HUES6 (cell line): ENCODE measurements around the gene HIVEP3.
"Not testable (repeated sequence)": the region's sequence is repeated elsewhere in the genome, so short reads cannot be mapped to it uniquely, and the experiment has no call there.

ENCODE experiments used
- H3K27ac ChIP-seq: 2 replicates; pipeline ENCODE4 v1.7.0; 2013; ENCODE audit warnings: low read depth, mild to moderate bottlenecking, low read length, inconsistent platforms
- H3K27me3 ChIP-seq: 2 replicates; pipeline ENCODE4 v1.6.1; 2013; ENCODE audit warnings: low read length; ENCODE audit not compliant: control insufficient read depth, insufficient read depth
- H3K36me3 ChIP-seq: 2 replicates; pipeline ENCODE4 v1.6.1; 2013; ENCODE audit warnings: low read length; ENCODE audit not compliant: control insufficient read depth, insufficient read depth
- H3K4me1 ChIP-seq: 2 replicates; pipeline ENCODE4 v1.6.1; 2013; ENCODE audit warnings: low read length; ENCODE audit not compliant: control insufficient read depth, insufficient read depth
- H3K4me3 ChIP-seq: 2 replicates; pipeline ENCODE4 v1.5.1; 2013; ENCODE audit warnings: low read depth, low read length
- H3K9ac ChIP-seq: one replicate; pipeline ENCODE4 v1.6.1; 2013; ENCODE audit warnings: mild to moderate bottlenecking, low read length
- H3K9me3 ChIP-seq: 2 replicates; pipeline ENCODE4 v1.6.1; 2013; ENCODE audit warnings: low read depth, low read length; ENCODE audit not compliant: control insufficient read depth, insufficient read depth

Gene HIVEP3

DNA sequence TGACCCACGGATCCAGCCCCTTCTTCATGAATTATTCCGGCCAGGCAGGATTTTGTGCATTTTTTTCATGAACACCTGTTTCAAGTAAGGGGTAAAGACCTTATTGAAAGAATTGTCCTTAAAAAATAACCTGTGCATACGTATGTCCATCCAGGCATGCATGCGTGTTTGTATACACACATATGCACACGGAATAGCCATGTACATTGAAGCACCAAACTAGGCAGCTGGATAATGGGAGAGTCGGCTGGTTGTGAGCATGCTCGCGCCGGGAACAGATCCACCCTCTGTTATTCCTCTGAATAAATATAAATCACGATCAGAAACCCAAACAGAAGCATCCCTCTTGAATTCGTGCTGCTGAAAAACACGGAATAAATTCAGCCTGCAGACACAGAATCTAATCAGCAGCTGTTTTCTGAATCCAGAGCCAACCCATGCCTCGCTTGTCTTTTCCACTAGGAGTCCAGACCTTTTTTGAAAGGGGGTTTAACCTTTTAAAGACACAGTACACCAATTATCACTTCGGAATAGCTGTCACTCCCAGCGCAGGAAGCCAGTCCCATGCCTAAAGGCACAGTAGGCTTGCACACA lies at the start of gene HIVEP3:
Gene HIVEP3 (minus strand): TSS at position 473 of the 594 bp plus-strand sequence.
- peak within 1 kb of the TSS; percentile 0 for H3K9ac ChIP-seq
- H3K36me3 ChIP-seq: no peaks in the 10 kb centered on the region
- H3K27ac ChIP-seq: no peak within 1 kb of the TSS
- peak within 1 kb of the TSS; percentile 61 for H3K4me3 ChIP-seq
- peaks cover 49% of the 10 kb centered on the region for H3K27me3 ChIP-seq
- peaks cover 25% of the 10 kb centered on the region for H3K4me1 ChIP-seq
- no peaks in the 10 kb centered on the region for H3K9me3 ChIP-seq

DNA sequence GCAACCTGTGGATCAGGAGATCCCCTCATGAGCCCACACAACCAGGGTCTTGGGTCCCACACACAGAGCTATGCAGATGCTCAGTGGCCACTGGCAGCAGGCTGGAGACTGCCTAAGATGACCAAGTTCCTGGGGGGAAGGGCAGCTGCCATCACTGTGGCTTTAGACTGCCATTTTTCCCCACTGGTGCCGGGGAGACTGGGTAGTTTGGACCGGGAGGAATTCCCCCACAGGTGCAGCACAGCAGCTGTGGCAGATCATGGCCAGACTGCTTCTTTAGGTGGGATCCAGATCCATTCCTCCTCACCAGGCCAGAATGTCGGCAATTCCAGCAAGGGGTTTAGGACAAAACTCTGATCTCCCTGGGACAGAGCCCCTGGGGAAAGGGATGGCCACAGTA lies 45.7 kb upstream of the HIVEP3 start:
- H3K36me3 ChIP-seq: no peaks in the 10 kb centered on the region
- H3K9me3 ChIP-seq: no peaks in the 10 kb centered on the region
- H3K4me1 ChIP-seq: no peaks in the 10 kb centered on the region
- no peak overlapping the region for H3K9ac ChIP-seq
- no peaks in the 10 kb centered on the region for H3K27me3 ChIP-seq
- H3K4me3 ChIP-seq: no peak overlapping the region
- no peak overlapping the region for H3K27ac ChIP-seq

DNA sequence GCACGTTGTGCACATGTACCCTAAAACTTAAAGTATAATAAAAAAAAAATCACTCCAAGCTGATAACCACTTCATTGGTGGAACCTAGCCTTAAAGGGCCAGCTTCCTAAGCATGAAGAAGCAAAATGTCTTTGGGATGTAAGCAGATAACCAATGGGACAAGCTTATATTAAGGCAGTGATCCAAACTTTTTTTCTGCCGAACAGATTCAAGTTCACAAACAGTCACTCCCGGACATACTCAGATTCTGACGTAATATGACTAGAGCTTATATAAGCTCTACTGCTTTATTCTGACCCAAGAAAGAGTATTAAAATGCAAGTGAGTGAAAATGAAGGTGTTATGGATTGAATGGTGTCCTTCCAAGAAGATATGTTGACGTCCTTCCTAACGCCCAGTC lies 44.9 kb upstream of the HIVEP3 start:
- Histone ChIP-seq H3K36me3 (no peaks in the 10 kb centered on the region), H3K4me1 (no peaks in the 10 kb centered on the region), H3K27me3 (no peaks in the 10 kb centered on the region), H3K9ac (no peak overlapping the region), H3K27ac (no peak overlapping the region), H3K9me3 (no peaks in the 10 kb centered on the region), H3K4me3 (no peak overlapping the region)

DNA sequence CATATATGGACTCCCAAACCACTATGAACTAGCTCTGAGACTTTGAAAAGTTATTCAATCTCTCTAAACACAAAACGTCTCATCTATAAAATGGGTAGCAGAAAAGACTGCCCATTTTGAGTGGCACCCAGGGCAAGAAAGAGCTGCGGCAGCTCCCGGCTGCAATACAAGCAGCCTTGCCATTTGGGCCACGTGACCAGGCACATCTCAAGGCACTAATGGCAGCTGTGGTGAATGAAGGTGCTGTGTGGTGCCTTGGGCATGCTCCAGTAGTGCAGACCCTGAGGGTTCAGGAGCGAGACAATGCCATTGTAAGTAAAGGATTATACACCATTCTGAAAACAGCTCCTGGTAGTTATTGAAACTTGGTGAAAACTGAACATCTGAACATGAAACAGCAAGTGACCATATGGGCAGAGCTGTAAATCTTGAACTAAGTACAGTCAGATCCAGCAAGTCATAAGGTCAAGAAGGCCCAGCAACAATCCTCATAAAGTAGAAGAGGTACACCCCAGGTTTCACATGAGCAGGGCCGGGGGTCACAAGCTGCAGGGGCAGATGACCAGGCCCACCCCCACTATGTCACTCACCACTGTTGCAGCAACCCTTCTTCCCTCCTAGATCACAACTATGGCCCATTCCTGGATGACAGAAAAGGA lies 39.4 kb upstream of the HIVEP3 start:
- no peaks in the 10 kb centered on the region for H3K36me3 ChIP-seq
- no peak overlapping the region for H3K9ac ChIP-seq
- H3K27ac ChIP-seq: no peak overlapping the region
- no peaks in the 10 kb centered on the region for H3K9me3 ChIP-seq
- no peaks in the 10 kb centered on the region for H3K27me3 ChIP-seq
- H3K4me1 ChIP-seq: peaks cover 17% of the 10 kb centered on the region
- H3K4me3 ChIP-seq: no peak overlapping the region

DNA sequence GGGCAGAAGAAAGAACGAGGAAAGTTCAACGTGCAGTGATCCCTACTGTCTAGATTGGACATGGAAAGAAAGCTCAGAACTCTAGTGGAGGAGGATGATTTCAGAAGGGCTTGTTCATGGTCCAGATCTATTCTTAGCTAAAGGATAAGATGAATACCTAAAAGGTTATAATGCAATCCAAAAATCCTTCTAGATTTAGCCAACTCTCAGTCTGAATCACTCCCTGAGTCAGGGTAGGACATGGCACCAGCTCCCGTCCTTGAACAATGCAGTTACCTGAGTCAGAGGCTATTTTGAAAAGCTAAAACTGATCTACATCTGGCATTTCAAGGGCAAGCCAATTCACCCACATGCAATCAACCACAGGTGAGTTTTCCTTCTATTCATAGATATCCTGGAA lies 38.8 kb upstream of the HIVEP3 start:
- H3K4me3 ChIP-seq: no peak overlapping the region
- H3K36me3 ChIP-seq: no peaks in the 10 kb centered on the region
- no peaks in the 10 kb centered on the region for H3K27me3 ChIP-seq
- H3K9me3 ChIP-seq: no peaks in the 10 kb centered on the region
- H3K4me1 ChIP-seq: peaks cover 17% of the 10 kb centered on the region
- no peak overlapping the region for H3K27ac ChIP-seq
- no peak overlapping the region for H3K9ac ChIP-seq

DNA sequence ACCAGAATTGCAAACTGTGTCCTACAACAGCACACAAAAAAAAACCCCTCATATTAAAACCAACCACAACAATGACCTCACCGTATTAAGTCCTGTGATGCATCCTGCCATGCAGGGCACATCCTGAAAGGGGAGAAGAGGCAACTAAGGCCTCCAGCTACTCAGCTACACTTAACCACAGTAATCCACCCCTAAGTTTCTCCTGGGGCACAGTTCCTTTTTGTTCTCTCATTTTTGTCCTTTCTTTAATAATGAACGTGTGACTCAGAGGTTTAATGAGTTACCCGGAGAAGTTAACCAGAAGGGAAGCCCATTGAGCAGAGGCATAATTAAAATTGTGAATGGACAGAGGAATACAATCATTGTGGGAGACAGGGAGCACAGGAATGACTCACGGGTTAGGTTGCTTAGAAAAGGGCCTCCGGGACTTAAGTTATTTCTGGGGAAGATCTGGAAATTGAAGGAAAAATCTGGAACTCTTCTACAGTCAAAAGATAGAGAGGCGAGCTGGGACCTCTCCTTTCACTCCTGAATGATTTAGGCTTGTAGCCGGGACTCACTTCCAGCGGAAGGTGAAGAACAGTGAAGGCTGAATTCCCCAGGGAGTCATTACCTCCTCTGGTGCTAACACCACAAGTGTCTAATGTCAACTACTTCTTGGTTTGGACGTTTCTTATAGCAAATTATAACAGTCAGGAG lies 36.9 kb upstream of the HIVEP3 start:
- no peaks in the 10 kb centered on the region for H3K27me3 ChIP-seq
- H3K4me3 ChIP-seq: no peak overlapping the region
- H3K27ac ChIP-seq: no peak overlapping the region
- peaks cover 3% of the 10 kb centered on the region; the same call in 1 of the 2 replicates for H3K9me3 ChIP-seq
- H3K36me3 ChIP-seq: no peaks in the 10 kb centered on the region
- H3K9ac ChIP-seq: no peak overlapping the region
- H3K4me1 ChIP-seq: peaks cover 17% of the 10 kb centered on the region

DNA sequence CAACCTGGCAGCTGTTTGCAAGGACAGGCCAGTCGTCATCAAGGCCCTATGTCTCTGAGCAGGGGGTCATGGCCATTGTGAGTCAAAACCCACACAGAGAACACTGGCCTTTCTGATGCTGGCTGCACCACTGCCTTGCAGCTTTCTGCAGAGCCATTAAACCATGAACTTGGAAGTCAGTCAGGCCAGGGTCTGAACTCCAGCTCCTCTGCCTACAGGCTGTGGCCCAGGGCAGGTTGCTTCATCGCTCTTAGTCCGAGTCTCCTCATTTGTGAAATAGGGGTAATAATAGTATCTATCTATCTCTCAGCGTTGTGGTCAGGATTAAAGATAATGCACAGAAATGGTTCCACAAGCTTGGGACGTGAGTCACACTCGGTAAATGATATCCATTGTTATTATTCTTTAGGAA lies 35.8 kb upstream of the HIVEP3 start:
- Histone ChIP-seq H3K36me3 (no peaks in the 10 kb centered on the region), H3K9me3 (peaks cover 11% of the 10 kb centered on the region; the same call in 1 of the 2 replicates), H3K4me3 (no peak overlapping the region), H3K9ac (no peak overlapping the region), H3K27ac (no peak overlapping the region), H3K4me1 (peaks cover 17% of the 10 kb centered on the region), H3K27me3 (no peaks in the 10 kb centered on the region)

DNA sequence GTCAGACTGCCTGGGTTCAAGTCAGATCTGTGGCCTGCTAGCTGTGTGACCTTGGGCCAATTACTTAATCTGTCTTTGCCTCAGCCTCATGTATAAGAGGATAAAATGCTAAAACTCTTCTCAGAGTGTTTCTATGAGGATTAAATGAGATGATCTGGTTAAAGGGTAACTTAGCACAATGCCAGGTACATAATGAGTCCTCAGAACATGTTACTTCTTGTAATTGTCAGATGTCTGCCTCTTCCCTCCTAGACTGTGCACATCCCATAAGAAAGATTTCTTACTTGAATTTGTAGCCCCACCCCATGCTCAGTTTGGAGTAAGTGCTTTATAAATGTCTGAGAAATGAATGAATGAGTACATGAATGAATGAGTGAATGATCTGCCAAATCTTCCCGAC lies 34.6 kb upstream of the HIVEP3 start:
- no peak overlapping the region for H3K27ac ChIP-seq
- no peaks in the 10 kb centered on the region for H3K36me3 ChIP-seq
- peaks cover 14% of the 10 kb centered on the region for H3K9me3 ChIP-seq
- H3K4me1 ChIP-seq: peaks cover 17% of the 10 kb centered on the region
- H3K4me3 ChIP-seq: no peak overlapping the region
- H3K9ac ChIP-seq: no peak overlapping the region
- H3K27me3 ChIP-seq: no peaks in the 10 kb centered on the region

DNA sequence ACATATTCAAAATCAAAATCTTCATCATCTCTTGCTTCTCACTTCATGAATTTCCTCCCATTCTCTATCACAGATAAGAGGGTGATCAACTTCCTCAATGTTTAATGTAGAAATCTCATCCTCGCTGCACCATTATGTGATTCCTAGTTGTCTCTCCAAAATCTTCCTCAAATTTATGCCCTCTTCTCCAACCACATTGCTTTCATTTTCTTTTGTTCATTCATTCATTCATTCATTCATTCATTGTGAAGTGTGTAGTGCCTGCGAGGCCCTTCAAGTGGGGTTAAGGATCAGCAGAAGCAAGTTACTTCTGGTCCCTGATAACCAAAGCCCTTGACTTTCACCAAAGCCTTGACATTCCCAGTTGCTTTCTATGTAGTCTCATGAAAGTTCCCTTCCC lies 33.5 kb upstream of the HIVEP3 start:
- peaks cover 17% of the 10 kb centered on the region for H3K4me1 ChIP-seq
- H3K4me3 ChIP-seq: no peak overlapping the region
- no peak overlapping the region for H3K9ac ChIP-seq
- H3K27ac ChIP-seq: no peak overlapping the region
- peaks cover 14% of the 10 kb centered on the region for H3K9me3 ChIP-seq
- H3K36me3 ChIP-seq: no peaks in the 10 kb centered on the region
- H3K27me3 ChIP-seq: no peaks in the 10 kb centered on the region

DNA sequence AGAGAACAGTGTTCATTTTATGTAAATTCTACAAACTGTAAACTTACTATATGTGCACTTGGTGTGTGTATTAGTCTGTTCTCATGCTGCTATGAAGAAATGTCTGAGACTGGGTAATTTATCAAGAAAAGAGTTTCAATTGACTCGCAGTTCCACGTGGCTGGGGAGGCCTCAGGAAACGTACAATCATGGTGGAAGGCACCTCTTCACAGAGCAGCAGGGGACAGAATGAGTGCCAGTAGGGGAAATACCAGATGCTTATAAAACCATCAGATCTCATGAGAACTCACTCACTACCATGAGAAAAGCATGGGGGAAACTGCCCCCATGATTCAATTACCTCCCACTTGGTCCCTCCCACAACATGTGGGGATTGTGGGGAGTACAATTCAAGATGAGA lies 32.8 kb upstream of the HIVEP3 start:
- H3K36me3 ChIP-seq, H3K27ac ChIP-seq, H3K9ac ChIP-seq, H3K27me3 ChIP-seq, H3K4me3 ChIP-seq: not testable (repeated sequence)
- H3K4me1 ChIP-seq: peaks cover 17% of the 10 kb centered on the region
- peaks cover 14% of the 10 kb centered on the region for H3K9me3 ChIP-seq

DNA sequence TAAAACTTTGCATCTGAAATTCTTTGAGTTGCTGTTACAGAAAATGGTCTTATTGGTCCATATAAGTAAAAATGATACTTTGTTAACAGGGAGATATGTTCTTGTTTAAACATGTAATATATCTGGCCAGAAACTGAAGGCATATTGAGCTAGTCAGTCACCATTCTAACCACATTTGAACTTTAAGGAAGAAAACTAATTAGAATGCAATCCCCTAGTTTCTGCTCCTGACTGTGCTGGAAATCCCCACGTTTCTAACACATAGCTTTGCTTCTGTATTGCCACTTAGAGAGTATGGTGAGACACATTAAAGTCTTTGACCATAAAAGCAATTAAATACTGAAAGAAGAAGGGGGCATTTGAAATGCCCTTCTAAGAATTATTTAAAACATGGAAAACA lies 32.1 kb upstream of the HIVEP3 start:
- H3K27me3 ChIP-seq: no peaks in the 10 kb centered on the region
- H3K36me3 ChIP-seq: no peaks in the 10 kb centered on the region
- H3K4me3 ChIP-seq: no peak overlapping the region
- peaks cover 14% of the 10 kb centered on the region for H3K9me3 ChIP-seq
- H3K9ac ChIP-seq: no peak overlapping the region
- H3K27ac ChIP-seq: no peak overlapping the region
- H3K4me1 ChIP-seq: peaks cover 16% of the 10 kb centered on the region
